Heart left ventricle (tissue), 13 donors: ENCODE measurements around the gene VPS35L.

Experiments used
- POLR2A ChIP-seq, 2 donors: fragments of 450-650 bp; IDR thresholded peaks; one replicate each; pipeline ENCODE4 v1.6.1; 2017; ENCODE audit warnings: antibody characterized with exemption in 2 of 2, mild to moderate bottlenecking in 2 of 2, moderate library complexity in 2 of 2
- TF ChIP-seq, protein P1 (sequence below), 12 donors: fragments of 200-600 bp; sonication (generic) in 4 of 12; IDR thresholded peaks; one replicate each; pipeline versions ENCODE4 v1.5.0 to v1.8.0; 2018 to 2022; ENCODE audit warnings: antibody characterized with exemption in 12 of 12, mild to moderate bottlenecking in 5 of 12
- donor health status: ischemic (EF 13 %, LVEDD 7.1; RV severe dilation, severe dysfunction).
- donor health status: DM: no; HTN: yes; CAD: no.
- donor health status: DM: no; HTN: no; CAD: no.
- donor health status: ischemic (EF 25% LVEDD 6.9; RV normal size, moderate dysfunction).
- donor health status: ischemic (EF 25% LVEDD 5.7; RV mildly dilated, moderate dysfunction).
- donor health status: ischemic (EF 35%, LVEDD 5.7; RV mildly dilated, moderate dysfunction).
- donor health status: nonischemic (EF 11% LVEDD 7.7; RV severe dilation, severe dysfunction).
- donor health status: DM: yes; HTN: yes; CAD: no.
- donor health status: PGD.
- donor health status: ischemic (EF 29% LVEDD 5.4; RV normal size, mild dysfunction).
- donor health status: nonischemic (EF 23%, LVEDD 6.1; RV moderate dilation, normal function).

DNA sequence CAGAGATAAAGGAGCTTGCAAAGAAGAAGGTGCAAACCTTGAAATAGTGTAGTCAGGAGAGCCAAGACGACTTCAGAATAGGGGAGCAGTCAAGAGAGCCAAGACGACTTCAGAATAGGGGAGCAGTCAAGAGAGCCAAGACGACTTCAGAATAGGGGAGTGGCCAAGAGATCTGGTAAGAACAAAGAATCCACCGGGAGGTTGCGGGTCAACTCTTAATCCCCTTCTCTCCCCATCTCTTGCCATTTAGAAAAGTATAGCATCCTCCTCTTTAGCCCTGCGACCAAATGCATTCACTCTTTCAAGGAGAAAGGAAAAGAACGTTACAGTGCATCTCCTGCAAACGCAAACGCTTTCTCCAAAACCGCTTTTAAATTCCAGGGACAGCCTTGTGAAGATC is 161.8 kb downstream of the VPS35L start:
- TF ChIP-seq, protein P1, sequence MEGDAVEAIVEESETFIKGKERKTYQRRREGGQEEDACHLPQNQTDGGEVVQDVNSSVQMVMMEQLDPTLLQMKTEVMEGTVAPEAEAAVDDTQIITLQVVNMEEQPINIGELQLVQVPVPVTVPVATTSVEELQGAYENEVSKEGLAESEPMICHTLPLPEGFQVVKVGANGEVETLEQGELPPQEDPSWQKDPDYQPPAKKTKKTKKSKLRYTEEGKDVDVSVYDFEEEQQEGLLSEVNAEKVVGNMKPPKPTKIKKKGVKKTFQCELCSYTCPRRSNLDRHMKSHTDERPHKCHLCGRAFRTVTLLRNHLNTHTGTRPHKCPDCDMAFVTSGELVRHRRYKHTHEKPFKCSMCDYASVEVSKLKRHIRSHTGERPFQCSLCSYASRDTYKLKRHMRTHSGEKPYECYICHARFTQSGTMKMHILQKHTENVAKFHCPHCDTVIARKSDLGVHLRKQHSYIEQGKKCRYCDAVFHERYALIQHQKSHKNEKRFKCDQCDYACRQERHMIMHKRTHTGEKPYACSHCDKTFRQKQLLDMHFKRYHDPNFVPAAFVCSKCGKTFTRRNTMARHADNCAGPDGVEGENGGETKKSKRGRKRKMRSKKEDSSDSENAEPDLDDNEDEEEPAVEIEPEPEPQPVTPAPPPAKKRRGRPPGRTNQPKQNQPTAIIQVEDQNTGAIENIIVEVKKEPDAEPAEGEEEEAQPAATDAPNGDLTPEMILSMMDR (IDR thresholded peaks at IDR 0.05), result no peak
- no peak for TF ChIP-seq POLR2A (IDR thresholded peaks at IDR 0.05)
